HG03060 (cell line): ENCODE measurements around the gene NFKBIZ.

Source experiments
- ATAC-seq: cut with Tn5 transposase; IDR thresholded peaks from one replicate; pipeline ENCODE4 v1.9.1; 2021; ENCODE audit warnings: low read depth, moderate number of reproducible peaks; ENCODE audit not compliant: unreplicated experiment

The NFKBIZ gene

GRCh38 chr3:101848754-101849713 is at the start of gene NFKBIZ:
NFKBIZ (plus strand) TSS chr3:101849514; CDS start chr3:101849629, 115 bp downstream.
- peak; percentile 57 for ATAC-seq

- no peak for ATAC-seq
These were observed 48.1 kb upstream of the NFKBIZ start for GRCh38 chr3:101801174-101801573.

GRCh38 chr3:101802179-101802578 is 47.1 kb upstream of the NFKBIZ start:
- no peak for ATAC-seq

GRCh38 chr3:101803173-101803782 is 46.0 kb upstream of the NFKBIZ start:
- ATAC-seq = peak; percentile 82

GRCh38 chr3:101803939-101804338 is 45.4 kb upstream of the NFKBIZ start:
- no peak for ATAC-seq

- ATAC-seq = no peak
These were observed 42.8 kb upstream of the NFKBIZ start for GRCh38 chr3:101806491-101806890.

GRCh38 chr3:101807888-101808287 is 41.4 kb upstream of the NFKBIZ start:
- no peak for ATAC-seq

GRCh38 chr3:101809178-101810021 is 39.9 kb upstream of the NFKBIZ start:
- no peak for ATAC-seq

GRCh38 chr3:101810022-101810418 is 39.3 kb upstream of the NFKBIZ start:
- no peak for ATAC-seq

- no peak for ATAC-seq
These were observed 37.4 kb upstream of the NFKBIZ start for GRCh38 chr3:101811875-101812274.

GRCh38 chr3:101812895-101813294 is 36.4 kb upstream of the NFKBIZ start:
- no peak for ATAC-seq

GRCh38 chr3:101813817-101814440 is 35.4 kb upstream of the NFKBIZ start:
- ATAC-seq = no peak

- no peak for ATAC-seq
These were observed 34.5 kb upstream of the NFKBIZ start for GRCh38 chr3:101814835-101815234.

GRCh38 chr3:101816215-101817149 is 32.8 kb upstream of the NFKBIZ start:
- ATAC-seq = no peak

GRCh38 chr3:101817992-101818391 is 31.3 kb upstream of the NFKBIZ start:
- ATAC-seq = no peak

- no peak for ATAC-seq
These were observed 29.6 kb upstream of the NFKBIZ start for GRCh38 chr3:101819649-101820206.

GRCh38 chr3:101821503-101821902 is 27.8 kb upstream of the NFKBIZ start:
- no peak for ATAC-seq

GRCh38 chr3:101823525-101823924 is 25.8 kb upstream of the NFKBIZ start:
- no peak for ATAC-seq

GRCh38 chr3:101824702-101825101 is 24.6 kb upstream of the NFKBIZ start:
- ATAC-seq = no peak
